Measurements from ENCODE around the gene PLEKHG5.

The PLEKHG5 gene

GRCh38 chr1:6426277-6426971, 65.0 kb downstream of the PLEKHG5 start:
- no peaks in the 10 kb centered on the region; the same call in 1 of the 2 replicates for H3K36me3 ChIP-seq (ENCODE audit: control insufficient read depth, insufficient read depth, low read length)
- H3K4me1 ChIP-seq (ENCODE audit: control insufficient read depth, insufficient read depth, low read length) = peaks cover 12% of the 10 kb centered on the region; the same call in 1 of the 2 replicates
- H3K9me3 ChIP-seq (ENCODE audit: control insufficient read depth, insufficient read depth, low read length) = no peaks in the 10 kb centered on the region
- WGBS (ENCODE audit: insufficient coverage, insufficient read length) = no CpG with 5 or more reads among the region's 9 CpGs
- H3K4me3 ChIP-seq (ENCODE audit: low read length) = no peak overlapping the region
- H3K27me3 ChIP-seq (ENCODE audit: control insufficient read depth, insufficient read depth, low read length) = peaks cover 36% of the 10 kb centered on the region
- no peak for DNase-seq (ENCODE audit: low read depth, low spot score)
- H3K27ac ChIP-seq (ENCODE audit: low read length) = no peak overlapping the region

- no peak for DNase-seq (ENCODE audit: low read depth, low spot score)
- Histone ChIP-seq H3K9me3 (ENCODE audit: control insufficient read depth, insufficient read depth, low read length) (no peaks in the 10 kb centered on the region), H3K4me1 (ENCODE audit: control insufficient read depth, insufficient read depth, low read length) (peaks cover 13% of the 10 kb centered on the region; the same call in 1 of the 2 replicates), H3K27me3 (ENCODE audit: control insufficient read depth, insufficient read depth, low read length) (peaks cover 44% of the 10 kb centered on the region), H3K36me3 (ENCODE audit: control insufficient read depth, insufficient read depth, low read length) (no peaks in the 10 kb centered on the region; the same call in 1 of the 2 replicates), H3K4me3 (ENCODE audit: low read length) (no peak overlapping the region), H3K27ac (ENCODE audit: low read length) (no peak overlapping the region)
- WGBS (ENCODE audit: insufficient coverage, insufficient read length) = no CpG with 5 or more reads among the region's 6 CpGs
Measured at GRCh38 chr1:6425658-6426057, 65.8 kb downstream of the PLEKHG5 start.

- Histone ChIP-seq H3K4me1 (ENCODE audit: control insufficient read depth, insufficient read depth, low read length) (peaks cover 13% of the 10 kb centered on the region), H3K36me3 (ENCODE audit: control insufficient read depth, insufficient read depth, low read length) (no peaks in the 10 kb centered on the region; the same call in 1 of the 2 replicates), H3K27ac (ENCODE audit: low read length) (no peak within 1 kb of the TSS), H3K27me3 (ENCODE audit: control insufficient read depth, insufficient read depth, low read length) (peaks cover 51% of the 10 kb centered on the region), H3K4me3 (ENCODE audit: low read length) (peak within 1 kb of the TSS; percentile 38; the same call in 1 of the 2 replicates), H3K9me3 (ENCODE audit: control insufficient read depth, insufficient read depth, low read length) (no peaks in the 10 kb centered on the region)
- DNase-seq (ENCODE audit: low read depth, low spot score) = no peak
- no CpG with 5 or more reads among the region's 99 CpGs for WGBS (ENCODE audit: insufficient coverage, insufficient read length)
Measured at GRCh38 chr1:6424619-6425593, 66.6 kb downstream of the PLEKHG5 start, which contains the start of gene ESPN. Gene ESPN, plus strand, starts transcription at chr1:6424776. Its CDS starts 180 bp downstream, at chr1:6424956.

GRCh38 chr1:6424000-6424565, 67.4 kb downstream of the PLEKHG5 start:
- Histone ChIP-seq H3K27me3 (ENCODE audit: control insufficient read depth, insufficient read depth, low read length) (peaks cover 54% of the 10 kb centered on the region), H3K4me1 (ENCODE audit: control insufficient read depth, insufficient read depth, low read length) (peaks cover 11% of the 10 kb centered on the region), H3K27ac (ENCODE audit: low read length) (no peak overlapping the region), H3K9me3 (ENCODE audit: control insufficient read depth, insufficient read depth, low read length) (no peaks in the 10 kb centered on the region), H3K36me3 (ENCODE audit: control insufficient read depth, insufficient read depth, low read length) (no peaks in the 10 kb centered on the region; the same call in 1 of the 2 replicates), H3K4me3 (ENCODE audit: low read length) (no peak overlapping the region)
- WGBS (ENCODE audit: insufficient coverage, insufficient read length) = no CpG with 5 or more reads among the region's 35 CpGs
- DNase-seq (ENCODE audit: low read depth, low spot score) = no peak

- H3K27me3 ChIP-seq (ENCODE audit: control insufficient read depth, insufficient read depth, low read length) = peaks cover 60% of the 10 kb centered on the region
- no CpG with 5 or more reads among the region's 24 CpGs for WGBS (ENCODE audit: insufficient coverage, insufficient read length)
- no peak overlapping the region for H3K4me3 ChIP-seq (ENCODE audit: low read length)
- H3K4me1 ChIP-seq (ENCODE audit: control insufficient read depth, insufficient read depth, low read length) = peaks cover 15% of the 10 kb centered on the region
- H3K27ac ChIP-seq (ENCODE audit: low read length) = no peak overlapping the region
- DNase-seq (ENCODE audit: low read depth, low spot score) = no peak
- H3K9me3 ChIP-seq (ENCODE audit: control insufficient read depth, insufficient read depth, low read length) = no peaks in the 10 kb centered on the region
- no peaks in the 10 kb centered on the region; the same call in 1 of the 2 replicates for H3K36me3 ChIP-seq (ENCODE audit: control insufficient read depth, insufficient read depth, low read length)
Measured at GRCh38 chr1:6423321-6423999, 68.0 kb downstream of the PLEKHG5 start.

- WGBS (ENCODE audit: insufficient coverage, insufficient read length) = no CpG with 5 or more reads among the region's 4 CpGs
- peaks cover 79% of the 10 kb centered on the region for H3K27me3 ChIP-seq (ENCODE audit: control insufficient read depth, insufficient read depth, low read length)
Measured at GRCh38 chr1:6421266-6421665, 70.2 kb downstream of the PLEKHG5 start.

GRCh38 chr1:6420454-6421042, 70.9 kb downstream of the PLEKHG5 start:
- H3K27me3 ChIP-seq (ENCODE audit: control insufficient read depth, insufficient read depth, low read length) = peaks cover 75% of the 10 kb centered on the region
- no peak for DNase-seq (ENCODE audit: low read depth, low spot score)
- H3K4me3 ChIP-seq (ENCODE audit: low read length) = peak overlapping the region; percentile 39; the same call in 1 of the 2 replicates
- no peaks in the 10 kb centered on the region for H3K9me3 ChIP-seq (ENCODE audit: control insufficient read depth, insufficient read depth, low read length)
- no CpG with 5 or more reads among the region's 44 CpGs for WGBS (ENCODE audit: insufficient coverage, insufficient read length)
- H3K4me1 ChIP-seq (ENCODE audit: control insufficient read depth, insufficient read depth, low read length) = peaks cover 15% of the 10 kb centered on the region
- H3K27ac ChIP-seq (ENCODE audit: low read length) = no peak overlapping the region
- H3K36me3 ChIP-seq (ENCODE audit: control insufficient read depth, insufficient read depth, low read length) = no peaks in the 10 kb centered on the region; the same call in 1 of the 2 replicates

More at GRCh38 chr1:6421266-6421665, 70.2 kb downstream of the PLEKHG5 start:
- Histone ChIP-seq H3K27ac (ENCODE audit: low read length) (no peak overlapping the region), H3K9me3 (ENCODE audit: control insufficient read depth, insufficient read depth, low read length) (no peaks in the 10 kb centered on the region), H3K36me3 (ENCODE audit: control insufficient read depth, insufficient read depth, low read length) (no peaks in the 10 kb centered on the region; the same call in 1 of the 2 replicates), H3K4me1 (ENCODE audit: control insufficient read depth, insufficient read depth, low read length) (peaks cover 15% of the 10 kb centered on the region), H3K4me3 (ENCODE audit: low read length) (no peak overlapping the region)
- DNase-seq (ENCODE audit: low read depth, low spot score) = no peak

GRCh38 chr1:6419804-6420453, 71.5 kb downstream of the PLEKHG5 start, which contains the start of gene HES2:
Gene HES2, minus strand, starts transcription at chr1:6419919. Its CDS starts 99 bp downstream, at chr1:6419820.
- Histone ChIP-seq H3K36me3 (ENCODE audit: control insufficient read depth, insufficient read depth, low read length) (no peaks in the 10 kb centered on the region; the same call in 1 of the 2 replicates), H3K27me3 (ENCODE audit: control insufficient read depth, insufficient read depth, low read length) (peaks cover 69% of the 10 kb centered on the region), H3K9me3 (ENCODE audit: control insufficient read depth, insufficient read depth, low read length) (no peaks in the 10 kb centered on the region), H3K4me3 (ENCODE audit: low read length) (peak within 1 kb of the TSS; percentile 39; the same call in 1 of the 2 replicates), H3K27ac (ENCODE audit: low read length) (no peak within 1 kb of the TSS), H3K4me1 (ENCODE audit: control insufficient read depth, insufficient read depth, low read length) (peaks cover 12% of the 10 kb centered on the region)
- no peak for DNase-seq (ENCODE audit: low read depth, low spot score)
- WGBS (ENCODE audit: insufficient coverage, insufficient read length) = no CpG with 5 or more reads among the region's 62 CpGs

- DNase-seq (ENCODE audit: low read depth, low spot score) = no peak
- peaks cover 11% of the 10 kb centered on the region for H3K4me1 ChIP-seq (ENCODE audit: control insufficient read depth, insufficient read depth, low read length)
- no peak overlapping the region for H3K27ac ChIP-seq (ENCODE audit: low read length)
- peaks cover 65% of the 10 kb centered on the region for H3K27me3 ChIP-seq (ENCODE audit: control insufficient read depth, insufficient read depth, low read length)
- peak overlapping the region; percentile 39; the same call in 1 of the 2 replicates for H3K4me3 ChIP-seq (ENCODE audit: low read length)
- no peaks in the 10 kb centered on the region for H3K36me3 ChIP-seq (ENCODE audit: control insufficient read depth, insufficient read depth, low read length)
- H3K9me3 ChIP-seq (ENCODE audit: control insufficient read depth, insufficient read depth, low read length) = no peaks in the 10 kb centered on the region
- no CpG with 5 or more reads among the region's 48 CpGs for WGBS (ENCODE audit: insufficient coverage, insufficient read length)
Measured at GRCh38 chr1:6419397-6419803, 72.1 kb downstream of the PLEKHG5 start.

Measured in iPS DF 6.9 (cell line).